Measurements from ENCODE around the gene PRKCH.
"Not testable (repeated sequence)": the region's sequence is repeated elsewhere in the genome, so short reads cannot be mapped to it uniquely, and the experiment has no call there.

PRKCH gene

DNA sequence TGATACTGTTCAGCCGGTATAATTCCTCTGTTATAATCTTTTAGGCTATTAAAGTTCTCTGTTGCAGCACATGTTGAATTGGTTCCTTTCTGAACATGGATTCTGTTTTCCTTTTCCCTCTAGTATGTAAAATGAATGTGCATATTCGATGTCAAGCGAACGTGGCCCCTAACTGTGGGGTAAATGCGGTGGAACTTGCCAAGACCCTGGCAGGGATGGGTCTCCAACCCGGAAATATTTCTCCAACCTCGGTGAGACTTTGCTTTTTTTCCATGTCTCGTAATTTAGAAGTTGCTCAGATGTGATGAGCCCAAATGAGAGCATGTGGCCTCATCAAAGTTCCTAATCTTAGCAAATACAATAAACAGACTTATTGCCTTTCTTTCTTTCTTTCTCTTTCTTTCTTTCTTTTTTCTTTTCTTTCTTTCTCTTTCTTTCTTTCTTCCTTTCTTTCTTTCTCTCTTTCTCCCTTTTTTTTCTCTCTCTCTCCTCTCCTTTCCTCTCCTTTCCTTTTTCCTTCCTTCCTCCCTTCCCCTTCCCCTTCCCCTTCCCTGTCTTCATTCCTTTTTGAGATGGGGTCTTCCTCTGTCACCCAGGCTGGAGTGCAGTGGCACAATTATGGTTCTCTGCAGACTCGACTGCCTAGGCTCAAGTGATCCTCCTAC, 131.9 kb downstream of the PRKCH start:
- FAIRE-seq, result no peak
- no peak for DNase-seq (ENCODE audit: low spot score)

DNA sequence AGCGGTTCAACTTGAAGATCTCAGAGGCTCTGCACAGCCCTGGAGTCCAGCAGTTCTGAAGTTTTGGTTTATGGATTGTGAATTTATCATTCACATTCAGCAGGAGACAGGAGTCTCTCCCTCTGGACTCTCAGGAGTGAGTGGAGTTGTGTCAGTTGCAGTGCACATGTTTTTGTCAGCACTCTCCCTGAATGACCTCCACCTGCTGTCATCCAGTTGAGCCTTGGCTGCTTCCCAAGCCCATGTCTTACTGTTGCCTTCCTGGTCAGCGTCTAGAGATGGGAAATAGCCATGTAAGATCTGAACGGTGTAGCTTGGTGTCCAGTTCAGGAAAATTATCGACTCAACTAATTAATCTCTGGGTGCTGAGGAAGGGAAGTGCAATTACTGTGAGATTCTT, 133.2 kb downstream of the PRKCH start:
- no peak for FAIRE-seq
- no peak for DNase-seq (ENCODE audit: low spot score)

DNA sequence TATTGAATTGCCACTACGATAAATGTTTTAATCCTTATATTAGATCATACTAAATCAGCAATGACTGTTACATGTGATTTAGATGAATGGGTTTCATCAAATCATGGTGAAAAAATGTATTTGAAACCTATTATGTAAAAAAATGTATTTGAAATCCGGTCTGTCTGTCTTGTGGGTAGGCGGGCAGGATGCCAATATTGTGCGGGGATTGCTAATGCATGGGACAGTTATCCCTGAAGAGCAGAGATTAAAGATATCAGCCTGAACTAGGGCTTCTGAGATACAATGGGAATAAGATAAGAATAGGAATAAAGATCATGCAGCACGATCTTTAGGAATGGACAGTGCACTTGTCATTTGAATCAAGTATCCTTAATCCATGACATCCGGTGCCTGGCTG, 134.0 kb downstream of the PRKCH start:
- DNase-seq (ENCODE audit: low spot score) (no peak), FAIRE-seq (no peak)

DNA sequence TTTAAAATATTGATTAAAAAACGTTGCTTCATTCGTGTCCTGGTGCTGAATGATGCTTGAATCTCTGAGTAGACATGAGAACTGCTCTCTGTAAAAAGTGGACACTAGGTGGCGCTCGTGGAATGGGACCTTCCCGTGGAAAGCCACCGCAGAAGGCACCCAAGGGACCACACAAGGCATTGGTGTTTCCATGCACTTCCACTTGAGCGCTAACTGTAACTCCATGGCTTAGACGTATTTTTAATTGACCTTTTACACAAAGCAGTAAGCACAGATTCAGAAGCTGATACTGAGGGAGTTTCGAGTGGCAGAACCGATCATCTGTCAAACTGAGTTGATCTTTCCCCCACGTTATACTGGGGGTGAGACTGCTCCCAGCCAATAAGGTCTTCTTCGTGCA, 135.3 kb downstream of the PRKCH start:
- FAIRE-seq, result no peak
- no peak for DNase-seq (ENCODE audit: low spot score)

DNA sequence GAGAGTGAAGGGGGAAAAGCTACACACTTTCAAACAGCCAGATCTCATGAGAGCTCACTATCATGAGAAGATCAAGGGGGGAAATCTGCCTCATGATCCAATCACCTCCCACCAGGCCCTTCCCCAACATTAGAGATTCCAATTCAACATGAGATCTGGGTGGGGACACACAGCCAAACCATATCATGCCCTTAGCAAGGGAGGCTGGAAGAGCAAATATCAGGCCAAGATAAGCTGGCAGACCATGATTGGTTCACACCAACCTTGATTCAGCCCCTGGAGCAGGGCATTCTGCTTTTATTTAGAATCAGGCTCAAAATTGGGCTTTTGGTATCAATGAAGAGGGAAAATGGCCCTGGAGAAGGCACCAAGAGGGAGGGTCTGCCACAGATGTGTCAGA, 137.4 kb downstream of the PRKCH start:
- no peak for FAIRE-seq

DNA sequence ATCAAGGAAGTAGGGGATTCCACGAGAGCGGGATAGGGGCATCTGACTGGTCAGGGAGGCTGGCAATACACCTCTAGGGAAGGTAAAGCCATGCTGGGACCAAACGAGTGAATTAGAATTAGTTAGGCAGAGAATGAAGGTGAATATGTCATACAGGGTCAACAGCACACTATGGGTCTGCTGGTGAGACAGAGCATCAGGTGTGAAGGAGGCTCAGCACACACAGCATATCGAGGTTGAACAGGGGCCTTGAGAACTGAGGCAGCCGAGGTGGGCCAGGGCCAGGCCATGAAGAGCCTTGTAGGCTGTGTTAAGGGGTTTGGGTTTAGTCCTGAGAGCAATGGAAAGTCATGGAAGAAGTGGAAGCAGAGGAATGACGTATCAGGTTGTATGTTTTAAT, 137.8 kb downstream of the PRKCH start:
- FAIRE-seq, result no peak
- DNase-seq (ENCODE audit: low spot score), result no peak

More for the DNA sequence above, 137.4 kb downstream of the PRKCH start:
- no peak for DNase-seq (ENCODE audit: low spot score)

DNA sequence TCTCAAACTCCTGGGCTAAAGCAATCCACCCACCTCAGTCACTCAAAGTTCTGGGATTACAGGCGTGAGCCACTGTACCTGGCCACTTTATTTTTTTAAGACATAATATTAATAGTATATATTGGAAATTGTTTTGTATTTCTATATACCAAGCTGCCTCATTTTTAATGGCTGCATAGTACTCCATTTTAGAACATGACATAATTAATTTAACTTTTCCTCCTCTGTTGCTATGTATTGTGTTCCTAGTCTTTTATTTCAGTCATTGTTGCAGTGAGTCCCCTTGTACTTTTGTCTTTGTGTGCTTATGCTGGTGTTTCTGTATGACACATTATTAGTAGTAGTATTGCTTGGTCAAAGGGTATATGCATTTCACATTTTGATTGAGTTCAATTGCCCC, 138.7 kb downstream of the PRKCH start:
- FAIRE-seq, result no peak
- DNase-seq (ENCODE audit: low spot score), result no peak

DNA sequence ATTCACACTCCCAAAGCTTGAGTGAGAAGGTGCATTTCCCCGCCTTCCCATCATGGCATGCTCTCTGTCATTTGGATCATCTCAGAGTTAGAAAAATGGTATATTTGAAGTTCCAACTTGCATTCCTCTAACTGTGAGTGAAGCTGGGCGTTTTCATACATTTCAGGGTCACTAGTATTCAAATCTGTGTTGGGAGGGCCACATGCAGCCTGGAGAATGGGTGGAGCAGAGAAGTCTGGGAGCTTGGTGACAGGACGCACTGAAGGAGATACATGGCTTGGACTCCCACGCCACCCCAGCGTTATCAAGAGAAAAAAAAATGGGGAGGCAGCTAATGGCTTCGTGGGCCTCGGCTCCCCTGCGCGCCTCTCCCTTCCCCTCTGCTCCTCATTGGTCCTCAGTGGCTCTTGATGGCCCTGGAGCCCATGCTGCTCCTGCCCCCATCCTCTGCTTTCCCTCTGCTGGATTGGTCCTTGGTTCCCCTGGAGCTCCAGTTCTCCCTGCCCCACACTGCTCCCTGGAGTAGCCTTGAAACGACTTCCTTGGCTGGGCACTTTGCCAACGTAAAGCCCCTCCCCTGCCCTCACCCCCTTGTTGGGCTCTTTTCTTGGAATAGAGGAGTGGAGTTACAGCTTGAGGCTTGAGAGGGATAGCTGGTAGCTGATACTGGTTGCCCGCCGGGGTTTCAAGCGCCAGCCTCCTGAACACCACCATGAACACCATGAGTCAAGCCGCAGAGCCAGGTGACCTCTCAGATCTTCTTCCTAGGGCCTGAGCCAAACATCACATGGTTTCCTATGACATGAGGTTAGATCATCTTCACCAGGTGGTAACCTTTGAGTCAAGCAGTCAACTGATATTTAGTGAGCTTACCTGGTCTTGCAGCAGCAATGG, 139.6 kb downstream of the PRKCH start:
- DNase-seq (ENCODE audit: low spot score) (no peak), FAIRE-seq (no peak)

DNA sequence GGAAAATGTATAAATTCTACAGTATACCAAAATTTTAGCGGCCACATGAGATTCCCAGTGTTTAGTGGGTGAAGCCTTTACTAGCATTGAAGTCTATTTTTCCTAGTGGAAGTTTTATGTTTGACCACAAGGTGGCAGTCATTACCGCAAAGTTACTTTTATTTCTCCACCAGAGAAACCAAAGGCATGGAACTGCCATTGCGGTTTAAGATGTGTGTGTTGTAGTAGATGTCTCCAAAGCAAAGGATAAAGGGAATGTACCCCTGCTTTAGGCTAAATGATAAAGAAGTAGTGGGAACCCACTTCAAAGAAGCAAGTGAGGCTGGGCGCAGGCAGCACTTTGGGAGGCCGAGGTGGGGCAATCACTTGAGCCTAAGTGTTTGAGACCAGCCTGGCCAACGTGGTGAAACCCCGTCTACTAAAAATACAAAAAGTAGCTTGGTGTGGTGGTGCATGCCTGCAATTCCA, 140.5 kb downstream of the PRKCH start:
- DNase-seq (ENCODE audit: low spot score), result peak; percentile 57
- FAIRE-seq, result peak; percentile 38

DNA sequence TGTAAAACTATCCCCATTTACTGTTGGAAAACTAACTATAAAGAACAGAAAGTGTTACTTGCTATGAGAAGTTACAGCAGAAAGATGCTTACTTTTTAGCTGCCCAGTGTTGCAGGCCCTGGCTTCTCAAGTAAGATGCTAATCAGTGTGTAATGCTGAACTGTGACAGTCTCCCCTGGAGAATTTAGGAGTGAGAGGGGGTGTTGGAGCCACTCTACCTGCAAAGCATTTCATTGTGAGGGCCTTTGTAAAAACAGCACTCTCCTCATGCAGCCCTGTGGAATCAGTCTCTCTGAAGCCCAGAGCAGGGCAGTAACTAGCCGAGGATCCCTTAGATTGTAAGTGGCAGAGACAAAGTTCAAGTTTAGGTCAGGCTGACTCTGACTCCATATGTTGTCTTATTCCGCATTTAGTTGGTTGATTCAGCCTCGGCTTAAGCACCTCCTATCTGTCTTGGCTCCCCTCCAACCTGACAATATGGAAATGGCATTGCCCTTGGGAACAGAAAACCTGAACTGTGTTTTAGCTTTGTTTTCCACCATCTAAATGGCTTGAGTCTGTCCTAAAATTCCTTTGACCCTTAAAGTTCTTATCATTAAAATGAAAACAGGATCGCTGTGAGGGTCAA, 141.3 kb downstream of the PRKCH start:
- DNase-seq (ENCODE audit: low spot score) (peak; percentile 84), FAIRE-seq (peak; percentile 52)

DNA sequence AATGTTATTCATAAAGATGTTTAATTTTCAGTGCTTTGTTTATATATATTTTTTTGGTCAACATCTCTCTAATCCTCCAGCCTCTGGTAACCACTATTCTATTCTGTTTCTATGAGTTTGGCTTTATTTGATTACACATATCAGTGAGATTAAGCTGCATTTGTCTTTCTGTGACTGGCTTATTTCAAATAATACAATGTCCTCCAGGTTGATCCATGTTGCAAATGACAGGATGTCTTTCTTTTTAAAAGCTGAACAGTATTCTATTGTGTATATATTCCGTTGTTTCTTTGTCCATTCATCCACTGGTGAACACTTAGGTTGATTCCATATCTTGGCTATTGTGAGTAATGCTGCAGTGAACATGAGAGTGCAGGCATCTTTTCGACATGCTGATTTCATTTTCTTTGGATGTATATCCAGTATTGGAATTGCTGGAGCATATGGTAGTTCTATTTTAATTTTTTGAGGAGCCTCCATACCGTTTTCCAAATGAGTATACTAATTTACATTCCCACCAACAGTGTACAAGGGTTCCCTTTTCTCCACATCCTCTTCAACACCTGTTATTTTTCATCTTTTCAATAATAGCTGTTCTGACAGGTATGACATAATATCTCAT, 142.4 kb downstream of the PRKCH start:
- FAIRE-seq (no peak), DNase-seq (ENCODE audit: low spot score) (no peak)

DNA sequence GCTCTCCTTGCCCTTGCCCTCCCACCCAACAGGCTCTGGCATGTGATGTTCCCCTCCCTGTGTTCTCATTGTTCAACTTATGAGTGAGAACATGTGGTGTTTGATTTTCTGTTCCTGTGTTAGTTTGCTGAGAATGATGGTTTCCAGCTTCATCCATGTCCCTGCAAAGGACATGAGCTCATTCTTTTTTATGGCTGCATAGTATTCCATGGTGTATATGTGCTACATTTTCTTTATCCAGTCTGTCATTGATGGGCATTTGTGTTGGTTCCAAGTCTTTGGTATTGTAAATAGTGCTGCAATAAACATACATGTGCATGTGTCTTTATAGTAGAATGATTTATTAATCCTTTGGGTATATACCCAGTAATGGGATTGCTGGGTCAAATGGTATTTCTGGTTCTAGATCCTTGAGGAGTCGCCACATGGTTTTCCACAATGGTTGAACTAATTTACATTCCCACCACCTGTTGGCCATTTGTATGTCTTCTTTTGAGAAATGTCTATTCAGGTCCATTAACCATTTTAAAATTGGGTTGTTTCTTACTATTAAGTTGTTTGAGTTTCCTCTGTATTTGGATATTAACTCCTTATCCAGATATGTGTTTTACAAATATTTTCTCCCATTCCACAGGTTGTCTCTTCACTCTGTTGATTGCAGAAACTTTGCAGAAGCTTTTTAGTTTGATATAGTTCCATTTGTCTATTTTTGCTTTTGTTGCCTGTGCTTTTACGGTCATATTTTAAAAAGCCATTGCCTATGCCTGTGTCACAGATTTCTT, 143.4 kb downstream of the PRKCH start:
- not testable (repeated sequence) for DNase-seq (ENCODE audit: low spot score); FAIRE-seq

DNA sequence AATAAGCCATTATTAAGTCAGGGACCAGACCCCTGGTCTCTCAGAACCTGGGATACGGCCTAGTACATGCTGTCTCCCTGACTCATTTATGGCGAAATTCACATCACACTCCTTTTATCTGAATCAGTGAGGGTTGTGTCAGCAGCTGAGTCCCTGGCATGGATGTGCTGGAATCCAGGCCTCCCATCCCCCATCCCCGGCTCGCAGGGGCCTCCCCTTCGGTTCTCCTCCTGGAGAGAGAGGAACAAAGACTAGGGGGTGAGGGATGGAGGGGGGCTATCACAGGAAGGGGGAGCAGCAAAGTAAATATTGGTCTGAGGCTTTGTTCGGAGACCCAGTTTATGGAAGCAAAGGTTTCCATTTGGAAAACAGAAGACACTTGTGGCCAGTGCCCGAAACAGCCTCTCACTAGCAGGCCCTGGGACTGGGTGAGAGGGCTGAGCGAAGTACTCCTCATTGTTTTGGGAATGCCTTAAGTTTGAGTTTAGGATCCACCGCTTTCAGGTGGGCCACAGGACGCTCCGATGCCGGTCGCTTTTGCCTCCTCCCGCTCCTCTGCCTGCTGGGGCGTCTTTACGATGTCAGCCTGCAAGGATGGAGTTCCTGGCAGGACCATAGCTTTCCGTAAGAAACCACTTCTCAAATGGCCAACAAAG, 145.0 kb downstream of the PRKCH start:
- DNase-seq (ENCODE audit: low spot score) (peak; percentile 72), FAIRE-seq (no peak)

DNA sequence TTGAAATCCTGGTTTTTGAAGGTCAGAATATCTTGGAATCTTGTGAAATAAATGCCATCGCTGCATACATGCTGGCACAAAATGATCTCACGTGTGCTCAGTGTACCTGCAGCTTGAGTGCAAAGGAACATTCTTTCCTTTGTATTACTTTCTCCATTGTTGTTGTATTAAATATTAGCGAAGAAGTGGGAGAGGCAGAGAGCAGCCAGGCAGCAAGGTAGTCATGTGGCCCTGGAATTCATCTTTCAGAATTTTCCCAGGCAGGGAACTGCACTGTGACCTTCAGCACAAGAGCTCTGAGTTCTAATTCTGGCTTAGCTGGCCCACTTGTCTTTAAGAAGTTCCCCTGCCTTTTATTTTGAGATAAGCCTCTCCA, 145.5 kb downstream of the PRKCH start:
- no peak for FAIRE-seq

DNA sequence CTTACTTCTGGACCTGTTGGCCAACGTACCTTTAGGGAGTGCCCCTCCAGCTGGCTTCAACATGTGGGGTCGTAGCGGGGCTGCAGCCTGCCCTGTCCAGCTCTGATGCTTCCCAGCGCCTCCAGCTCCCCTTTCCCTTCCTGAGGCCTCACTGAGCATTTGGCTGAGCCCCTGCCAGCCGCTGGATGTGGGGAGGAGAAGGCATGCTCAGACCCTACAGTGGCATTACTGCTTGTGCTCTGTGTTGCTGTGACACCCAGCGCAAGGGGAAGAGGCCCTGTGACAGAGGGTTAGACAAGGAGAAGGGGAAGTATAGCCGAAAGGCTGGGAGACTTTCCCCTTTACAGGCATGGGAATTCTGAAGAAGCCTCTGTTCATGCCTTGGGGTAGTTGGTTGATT, 145.9 kb downstream of the PRKCH start:
- DNase-seq (ENCODE audit: low spot score) (no peak), FAIRE-seq (no peak)

More for the DNA sequence above, 145.5 kb downstream of the PRKCH start:
- no peak for DNase-seq (ENCODE audit: low spot score)

DNA sequence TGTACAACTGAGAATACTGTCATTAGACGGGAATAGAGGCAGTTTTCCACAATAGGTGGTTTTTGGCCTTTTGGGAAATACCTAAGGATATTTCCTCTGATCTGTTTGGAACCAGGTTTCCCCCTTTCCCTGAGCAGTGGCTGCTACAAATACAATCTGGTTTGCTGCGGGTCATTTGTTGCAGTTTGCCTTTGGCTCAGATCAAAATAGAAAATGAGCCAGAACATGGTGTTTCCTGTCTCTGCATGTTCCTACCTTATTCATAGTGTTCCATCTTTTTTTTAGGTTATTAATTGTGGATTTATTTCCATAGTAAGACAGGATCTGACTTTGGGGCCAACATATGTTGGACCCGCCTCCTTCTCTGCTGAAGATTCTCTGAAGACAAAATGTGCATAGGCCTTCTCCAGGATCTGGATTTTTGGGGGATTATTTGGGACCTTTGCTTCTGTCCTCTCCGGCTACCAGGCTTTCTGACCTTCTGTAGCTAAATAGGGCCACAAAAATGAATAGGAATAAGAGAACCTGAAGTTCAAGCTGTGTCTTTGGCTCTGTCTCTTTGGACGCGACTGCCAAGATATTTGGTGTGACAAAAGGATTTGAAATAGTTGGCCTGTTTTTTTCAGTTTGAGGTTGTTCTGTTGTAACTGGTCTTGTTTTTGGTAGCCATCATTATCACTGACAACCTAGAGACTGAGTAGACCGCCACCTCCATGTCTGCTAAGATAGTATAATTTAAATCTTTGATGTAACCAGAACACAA, 146.9 kb downstream of the PRKCH start:
- no peak for FAIRE-seq
- no peak for DNase-seq (ENCODE audit: low spot score)

DNA sequence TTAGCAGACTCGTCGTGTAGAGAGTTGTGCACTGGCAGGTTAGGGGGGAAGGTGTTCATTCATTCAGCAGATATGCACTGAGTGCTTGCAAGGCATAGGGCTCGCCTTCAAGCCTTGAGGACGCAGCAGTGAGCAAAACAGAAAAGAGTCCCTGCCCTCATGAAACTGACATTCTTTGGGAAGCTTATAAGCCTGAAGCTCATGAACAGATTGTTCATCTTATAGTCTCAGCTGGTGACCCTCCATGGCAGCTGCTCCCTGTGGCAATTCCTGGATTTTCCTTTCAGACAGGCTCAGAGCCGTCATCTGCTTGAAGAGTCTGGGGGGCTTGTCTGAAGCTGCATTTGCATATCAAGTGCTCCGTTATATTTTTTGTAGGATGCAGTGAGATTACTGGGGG, 148.4 kb downstream of the PRKCH start:
- DNase-seq (ENCODE audit: low spot score) (no peak), FAIRE-seq (no peak)

DNA sequence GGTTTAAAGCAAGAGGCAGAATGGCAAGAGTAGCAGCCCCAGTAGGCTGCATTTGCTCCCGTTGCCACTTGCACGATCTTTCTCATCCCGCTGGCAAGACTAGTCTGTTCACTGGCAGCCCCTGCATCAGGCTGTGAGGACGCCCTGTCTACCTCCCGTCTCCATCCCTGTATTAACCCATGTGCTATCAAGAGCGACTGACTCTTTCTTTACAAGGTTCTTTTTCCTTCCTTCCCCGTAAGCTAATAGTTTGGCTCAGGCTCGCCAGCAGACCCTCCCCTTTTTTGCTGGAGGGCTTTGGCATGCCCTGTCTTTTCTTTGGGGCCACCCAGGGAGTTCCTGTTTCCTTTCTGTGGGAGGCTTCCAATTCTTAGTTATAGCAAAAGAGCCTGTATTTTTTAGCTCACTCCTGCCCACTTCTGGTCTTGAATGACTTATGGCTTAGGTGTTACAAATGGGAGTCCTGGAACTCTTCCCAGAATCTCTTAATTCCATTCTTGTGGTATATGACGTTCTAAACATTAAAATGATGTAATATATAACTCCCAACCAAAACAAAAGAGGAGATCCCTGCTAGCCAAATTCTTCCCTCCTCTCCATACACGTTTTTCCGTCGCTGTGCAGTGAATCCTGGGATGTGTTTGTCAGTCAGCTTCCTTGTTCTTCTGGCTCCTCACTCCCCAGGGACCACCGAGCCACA, 149.0 kb downstream of the PRKCH start:
- peak; percentile 80 for DNase-seq (ENCODE audit: low spot score)
- FAIRE-seq, result peak; percentile 71

DNA sequence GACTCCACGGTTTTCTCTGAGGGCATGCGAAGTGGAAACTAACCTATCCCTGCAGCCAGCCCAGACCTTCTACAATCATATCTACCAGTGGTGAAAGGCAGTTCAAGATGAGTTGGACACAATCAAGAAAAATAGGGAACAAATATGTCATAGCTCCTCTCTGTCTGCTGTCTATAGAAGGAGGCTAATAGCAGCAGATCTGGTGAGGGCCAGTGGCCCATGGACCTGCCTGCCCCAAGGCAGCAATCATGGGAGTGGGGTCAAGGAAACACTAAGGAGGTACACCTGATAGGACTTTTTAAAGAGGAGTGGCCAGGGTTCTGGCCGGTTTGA, 149.5 kb downstream of the PRKCH start:
- no peak for DNase-seq (ENCODE audit: low spot score)
- FAIRE-seq, result no peak
